PC-3 (cell line): ENCODE data around the gene DCLRE1C. TPM values are rescaled to one million over a fixed set of nuclear protein-coding genes. Genes with fewer than 3 reads are reported as not detected.

Experiments
- ATAC-seq: fragments of 200-7000 bp; cut with Tn5 transposase; 2 replicates; pipeline ENCODE4 v1.9.1; 2020; ENCODE audit warnings: mild to moderate bottlenecking, moderate library complexity
- BruUV-seq: library from RNA; stranded (reverse); fragments of 400-500 nt; replicated peaks from 2 replicates; lab custom pipeline; 2021; lab: Mats Ljungman, UMichigan
- CTCF ChIA-PET: fragments of 300-600 bp; sonication (Branson Sonifier 250); formaldehyde crosslinking; loops from one replicate; lab custom pipeline; 2022; ENCODE audit warnings: antibody characterized with exemption; lab: Charles Lee
- POLR2A ChIA-PET: fragments of 300-600 bp; sonication (Branson Sonifier 250); formaldehyde crosslinking; loops from one replicate; lab custom pipeline; 2022; ENCODE audit warnings: antibody characterized with exemption; ENCODE audit not compliant: unreplicated experiment; lab: Charles Lee
- DNase-seq: peaks from one replicate; pipeline ENCODE4 v3.0.0-alpha.2; 2015
- H2AFZ ChIP-seq: fragments of 300-600 bp; sonication (generic); 2 replicates; pipeline ENCODE4 v1.6.0; 2016; ENCODE audit warnings: antibody characterized with exemption, low read length
- H3F3A ChIP-seq: fragments of 300-600 bp; sonication (generic); one replicate; pipeline ENCODE4 v1.6.0; 2017; ENCODE audit warnings: antibody characterized with exemption, low read length, control low read depth, mild to moderate bottlenecking; ENCODE audit not compliant: unreplicated experiment
- H3K27ac ChIP-seq: fragments of 300-600 bp; sonication (generic); 2 replicates; pipeline ENCODE4 v1.5.1; 2016; ENCODE audit warnings: mild to moderate bottlenecking, low read length
- H3K27me3 ChIP-seq: fragments of 300-600 bp; sonication (generic); 2 replicates; pipeline ENCODE4 v1.6.1; 2016; ENCODE audit warnings: low read length, mixed read lengths
- H3K36me3 ChIP-seq: fragments of 300-600 bp; sonication (generic); 2 replicates; pipeline ENCODE4 v1.6.1; 2016; ENCODE audit warnings: low read depth, mixed run types, low read length, mixed read lengths
- H3K4me1 ChIP-seq: fragments of 300-600 bp; sonication (generic); 2 replicates; pipeline ENCODE4 v1.5.1; 2016; ENCODE audit warnings: low read length; ENCODE audit not compliant: insufficient read depth
- H3K4me2 ChIP-seq: fragments of 300-600 bp; sonication (generic); 2 replicates; pipeline ENCODE4 v1.6.0; 2016; ENCODE audit warnings: low read length
- H3K4me3 ChIP-seq: fragments of 300-600 bp; sonication (generic); 2 replicates; pipeline ENCODE4 v1.5.1; 2016; ENCODE audit warnings: mild to moderate bottlenecking, low read length, mixed read lengths
- H3K79me2 ChIP-seq: fragments of 300-600 bp; sonication (generic); 2 replicates; pipeline ENCODE4 v1.6.1; 2017; ENCODE audit warnings: low read length, mixed read lengths
- H3K9ac ChIP-seq: fragments of 300-600 bp; sonication (generic); 2 replicates; pipeline ENCODE4 v1.6.0; 2016; ENCODE audit warnings: mild to moderate bottlenecking, low read length
- H3K9me2 ChIP-seq: fragments of 300-600 bp; sonication (generic); replicated peaks from 2 replicates; pipeline ENCODE4 v1.6.1; 2016; ENCODE audit warnings: mixed run types, low read length, mixed read lengths
- H3K9me3 ChIP-seq: fragments of 300-600 bp; sonication (generic); 2 replicates; pipeline ENCODE4 v1.6.1; 2016; ENCODE audit warnings: low read length, mixed read lengths
- H4K20me1 ChIP-seq: fragments of 300-600 bp; sonication (generic); 2 replicates; pipeline ENCODE4 v1.6.1; 2016; ENCODE audit warnings: low read length, mixed read lengths
- CTCF ChIP-seq: fragments of 300-600 bp; sonication (generic); conservative IDR thresholded peaks from 2 replicates; pipeline ENCODE4 v1.5.1; 2017; ENCODE audit warnings: antibody characterized with exemption, low read depth, mild to moderate bottlenecking, low read length
- EZH2 ChIP-seq: fragments of 300-600 bp; sonication (generic); IDR thresholded peaks from one replicate; pipeline ENCODE4 v1.6.1; 2017; ENCODE audit warnings: antibody characterized with exemption, mild to moderate bottlenecking, low read length; ENCODE audit not compliant: unreplicated experiment
- EZH2phosphoT487 ChIP-seq: fragments of 300-600 bp; sonication (generic); IDR thresholded peaks from 2 replicates; pipeline ENCODE4 v1.6.1; 2018; ENCODE audit warnings: mild to moderate bottlenecking, antibody characterized with exemption, low read length, borderline replicate concordance
- intact Hi-C: fragments of 100-400 bp; cut with micrococcal nuclease; formaldehyde crosslinking; loops from 2 replicates; pipeline ENCODE4 v1.9.0; 2023
- total RNA-seq: library from RNA; depleted of rRNA; stranded (reverse); fragments of >200 nt; gene quantifications from 2 replicates; pipeline ENCODE4 v1.2.3, GENCODE V29; 2014

DCLRE1C gene
- total RNA-seq, 1 experiment from 2014 or later: 9.8 TPM

DNA sequence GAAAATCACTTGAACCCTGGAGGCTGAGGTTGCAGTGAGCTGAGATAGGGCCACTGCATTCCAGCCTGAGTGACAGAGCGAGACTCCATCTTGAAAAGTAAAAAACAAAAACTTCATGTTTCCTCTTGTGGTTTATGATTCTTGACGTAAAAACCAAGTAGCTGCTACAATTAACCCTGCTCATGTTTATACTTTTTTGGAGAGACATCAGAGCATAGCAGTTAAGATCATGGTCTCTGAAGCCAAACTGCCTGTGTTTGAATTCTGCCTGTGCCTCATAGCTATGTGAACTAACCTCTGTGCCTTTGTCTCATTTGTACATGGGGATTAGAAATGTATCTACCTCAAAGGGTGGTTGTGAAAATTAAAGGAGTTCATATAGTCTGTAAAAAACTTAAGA, 48.0 kb downstream of the DCLRE1C start:
- no peak overlapping the region for H2AFZ ChIP-seq
- no peaks in the 10 kb centered on the region for H3K9me3 ChIP-seq
- H3K4me1 ChIP-seq: no peaks in the 10 kb centered on the region
- H3F3A ChIP-seq: no peaks in the 10 kb centered on the region
- ChIA-PET CTCF (no interaction called here), POLR2A (no interaction called here)
- H3K9ac ChIP-seq: no peak overlapping the region
- no peaks in the 10 kb centered on the region for H3K27me3 ChIP-seq
- intact Hi-C loops: no loop called here
- no peak overlapping the region for H3K4me3 ChIP-seq
- no peaks in the 10 kb centered on the region for H4K20me1 ChIP-seq
- DNase-seq (no peak), ATAC-seq (no peak)
- peaks cover 12% of the 10 kb centered on the region; the same call in 1 of the 2 replicates for H3K36me3 ChIP-seq
- no peaks in the 10 kb centered on the region for H3K79me2 ChIP-seq
- no peak overlapping the region for H3K4me2 ChIP-seq
- TF ChIP-seq CTCF (no peak), EZH2 (no peak), EZH2phosphoT487 (no peak)
- BruUV-seq: no TSS peak
- no peak overlapping the region for H3K27ac ChIP-seq
- H3K9me2 ChIP-seq: no peaks in the 10 kb centered on the region

- POLR2A ChIA-PET: no interaction called here
- no TSS peak for BruUV-seq
- Histone ChIP-seq H3K9me3 (no peaks in the 10 kb centered on the region), H4K20me1 (no peaks in the 10 kb centered on the region), H2AFZ (no peak overlapping the region), H3K27me3 (no peaks in the 10 kb centered on the region), H3F3A (no peaks in the 10 kb centered on the region), H3K36me3 (peaks cover 12% of the 10 kb centered on the region; the same call in 1 of the 2 replicates), H3K4me1 (no peaks in the 10 kb centered on the region), H3K79me2 (no peaks in the 10 kb centered on the region), H3K27ac (no peak overlapping the region), H3K4me2 (no peak overlapping the region), H3K9ac (no peak overlapping the region), H3K4me3 (no peak overlapping the region), H3K9me2 (no peaks in the 10 kb centered on the region)
- no peak for TF ChIP-seq EZH2phosphoT487
- TF ChIP-seq EZH2: no peak
- no peak for TF ChIP-seq CTCF
- DNase-seq (no peak), ATAC-seq (no peak)
- intact Hi-C loops: no loop called here
- CTCF ChIA-PET: interaction anchor here (0.6 kb wide), 1 partner anchor 179 kb away, joined by 3 read pairs; no protein-coding TSS in a partner anchor
Observed at GRCh38 chr10:14904864-14905263, 49.0 kb downstream of the DCLRE1C start.

GRCh38 chr10:14904316-14904732, 49.6 kb downstream of the DCLRE1C start:
- Histone ChIP-seq H2AFZ (no peak overlapping the region), H3K27me3 (no peaks in the 10 kb centered on the region), H3F3A (no peaks in the 10 kb centered on the region), H3K9me3 (no peaks in the 10 kb centered on the region), H3K36me3 (peaks cover 12% of the 10 kb centered on the region; the same call in 1 of the 2 replicates), H3K4me2 (no peak overlapping the region), H3K4me1 (no peaks in the 10 kb centered on the region), H3K4me3 (no peak overlapping the region), H4K20me1 (no peaks in the 10 kb centered on the region), H3K27ac (no peak overlapping the region), H3K79me2 (no peaks in the 10 kb centered on the region), H3K9ac (no peak overlapping the region), H3K9me2 (no peaks in the 10 kb centered on the region)
- intact Hi-C loops: no loop called here
- TF ChIP-seq CTCF: peak; percentile 50
- no peak for TF ChIP-seq EZH2phosphoT487
- ChIA-PET CTCF (interaction anchor here (0.6 kb wide), 1 partner anchor 180 kb away, joined by 3 read pairs; no protein-coding TSS in a partner anchor), POLR2A (interaction anchor here (0.7 kb wide), 1 partner anchor 66 kb away, joined by 35 read pairs; the partner anchor contains the start of genes CDNF, HSPA14 and MSANTD7)
- no TSS peak for BruUV-seq
- DNase-seq: peak; percentile 42
- no peak; the same call in 1 of the 2 replicates for ATAC-seq
